H1 (cell line): ENCODE measurements around the gene ERH. TPM values are rescaled to one million over a fixed set of nuclear protein-coding genes. Genes with fewer than 3 reads are reported as not detected.

Experiments used
- CTCF ChIA-PET: fragments of 300-600 bp; sonication (Branson Sonifier 250); formaldehyde crosslinking; loops from one replicate; lab custom pipeline; 2021; ENCODE audit not compliant: partially characterized antibody; lab: Charles Lee
- POLR2A ChIA-PET: fragments of 300-600 bp; sonication (Branson Sonifier 250); formaldehyde crosslinking; loops from one replicate; lab custom pipeline; 2021; ENCODE audit warnings: inconsistent platforms; ENCODE audit not compliant: partially characterized antibody; lab: Charles Lee
- DNase-seq, 2 experiments: peaks; one replicate each; pipeline versions ENCODE4 v3.0.0 to v3.0.0-alpha.2; 2010 to 2022; ENCODE audit warnings: low spot score in 2 of 2, low read depth in 1 of 2, mixed read lengths in 1 of 2
- FAIRE-seq: peaks from 2 replicates; lab custom pipeline; 2011; peaks lifted over from hg19 to GRCh38; lab: Jason Lieb, UNC
- H2AFZ ChIP-seq: 2 replicates; pipeline ENCODE4 v1.8.1; 2012; ENCODE audit warnings: low read length, inconsistent platforms
- H2AK5ac ChIP-seq: 2 replicates; pipeline ENCODE4 v1.6.1; 2013; ENCODE audit warnings: low read depth, low read length
- H2BK120ac ChIP-seq: replicated peaks from 2 replicates; pipeline ENCODE3; 2013; ENCODE audit warnings: low read depth, low read length, inconsistent platforms
- H2BK12ac ChIP-seq: 2 replicates; pipeline ENCODE4 v1.6.1; 2013; ENCODE audit warnings: low read depth, low read length
- H2BK15ac ChIP-seq: 2 replicates; pipeline ENCODE4 v1.6.1; 2013; ENCODE audit warnings: low read length
- H2BK20ac ChIP-seq: 2 replicates; pipeline ENCODE4 v1.6.1; 2013; ENCODE audit warnings: low read length
- H2BK5ac ChIP-seq: 2 replicates; pipeline ENCODE4 v1.6.1; 2013; ENCODE audit warnings: low read depth, low read length
- H3K14ac ChIP-seq: 2 replicates; pipeline ENCODE4 v1.6.1; 2013; ENCODE audit warnings: inconsistent platforms; ENCODE audit not compliant: insufficient read length
- H3K18ac ChIP-seq: 2 replicates; pipeline ENCODE4 v1.6.1; 2013; ENCODE audit warnings: low read length; ENCODE audit errors: extremely low read depth
- H3K23ac ChIP-seq: 2 replicates; pipeline ENCODE4 v1.6.1; 2013; ENCODE audit warnings: inconsistent platforms; ENCODE audit not compliant: insufficient read length
- H3K23me2 ChIP-seq: 2 replicates; pipeline ENCODE4 v1.6.1; 2013; ENCODE audit warnings: low read depth, low read length
- H3K27ac ChIP-seq: 2 replicates; pipeline ENCODE4 v1.6.1; 2011; ENCODE audit warnings: low read depth, low read length, inconsistent platforms
- H3K27me3 ChIP-seq, 4 experiments: replicated peaks in 1 of 4; 1 replicate in 1 of 4; 2 replicates in 3 of 4; pipeline versions ENCODE4 v1.6.1 to v1.8.1; 2011 to 2013; ENCODE audit warnings: low read length in 3 of 4, mild to moderate bottlenecking in 3 of 4, inconsistent platforms in 2 of 4, mixed read lengths in 2 of 4, moderate library complexity in 1 of 4; ENCODE audit not compliant: control insufficient read depth in 3 of 4, insufficient read depth in 3 of 4; ENCODE audit errors: extremely low read depth in 1 of 4
- H3K36me3 ChIP-seq, 4 experiments: 2 replicates each; pipeline versions ENCODE4 v1.6.1 to v1.8.1; 2011 to 2013; ENCODE audit warnings: mild to moderate bottlenecking in 4 of 4, low read length in 3 of 4, moderate library complexity in 2 of 4, control low read depth in 1 of 4, inconsistent platforms in 1 of 4; ENCODE audit not compliant: insufficient read depth in 4 of 4, control insufficient read depth in 2 of 4
- H3K4ac ChIP-seq: replicated peaks from 2 replicates; pipeline ENCODE3; 2013; ENCODE audit warnings: low read length, low read depth, mixed read lengths, inconsistent platforms; ENCODE audit not compliant: insufficient read length
- H3K4me1 ChIP-seq, 4 experiments: replicated peaks in 1 of 4; 1 replicate in 1 of 4; 2 replicates in 3 of 4; pipeline versions ENCODE4 v1.6.1 to v1.8.1; 2011 to 2013; ENCODE audit warnings: low read length in 3 of 4, inconsistent platforms in 2 of 4, mixed read lengths in 1 of 4; ENCODE audit not compliant: insufficient read depth in 4 of 4, control insufficient read depth in 3 of 4
- H3K4me2 ChIP-seq, 2 experiments: 2 replicates each; pipeline versions ENCODE4 v1.6.1 to v1.8.1; 2011 to 2013; ENCODE audit warnings: low read depth in 2 of 2, low read length in 2 of 2, control low read depth in 1 of 2, inconsistent platforms in 1 of 2, mild to moderate bottlenecking in 1 of 2; ENCODE audit not compliant: insufficient read depth in 1 of 2
- H3K4me3 ChIP-seq, 4 experiments: fragments of 200-600, 300-600 bp in 1 of 4; sonication (generic), shearing (Covaris generic), sonication (Bioruptor Twin) in 1 of 4; 2 replicates each; pipeline versions ENCODE4 v1.5.1 to v1.8.1; 2011 to 2016; ENCODE audit warnings: low read length in 4 of 4, low read depth in 3 of 4, control low read depth in 2 of 4, inconsistent platforms in 2 of 4, mild to moderate bottlenecking in 2 of 4, mixed read lengths in 1 of 4, moderate library complexity in 1 of 4; ENCODE audit not compliant: insufficient read depth in 2 of 4; ENCODE audit errors: extremely low read depth in 1 of 4
- H3K56ac ChIP-seq: replicated peaks from 2 replicates; pipeline ENCODE3; 2013; ENCODE audit warnings: low read depth, mild to moderate bottlenecking, mixed read lengths, low read length, inconsistent platforms; ENCODE audit not compliant: insufficient read length
- H3K79me1 ChIP-seq: 2 replicates; pipeline ENCODE4 v1.6.1; 2013; ENCODE audit warnings: low read depth, low read length, control low read depth
- H3K79me2 ChIP-seq, 2 experiments: 2 replicates each; pipeline versions ENCODE4 v1.6.1 to v1.8.1; 2012 to 2013; ENCODE audit warnings: low read length in 2 of 2, mild to moderate bottlenecking in 2 of 2, inconsistent platforms in 1 of 2; ENCODE audit not compliant: insufficient read depth in 2 of 2, control insufficient read depth in 1 of 2
- H3K9ac ChIP-seq, 4 experiments: replicated peaks in 1 of 4; 1 replicate in 1 of 4; 2 replicates in 3 of 4; pipeline versions ENCODE4 v1.6.1 to v1.8.1; 2011 to 2013; ENCODE audit warnings: low read depth in 3 of 4, low read length in 3 of 4, control low read depth in 2 of 4, mild to moderate bottlenecking in 2 of 4, moderate library complexity in 2 of 4, inconsistent platforms in 1 of 4; ENCODE audit errors: extremely low read depth in 1 of 4
- H3K9me3 ChIP-seq, 2 experiments: 2 replicates each; pipeline versions ENCODE4 v1.6.1 to v1.8.1; 2012 to 2013; ENCODE audit warnings: mild to moderate bottlenecking in 2 of 2, moderate library complexity in 2 of 2, control low read depth in 1 of 2, inconsistent platforms in 1 of 2, low read depth in 1 of 2, low read length in 1 of 2, mixed read lengths in 1 of 2; ENCODE audit not compliant: insufficient read depth in 2 of 2
- H4K20me1 ChIP-seq, 2 experiments: replicated peaks in 1 of 2; 2 replicates each; pipeline versions ENCODE3 to v1.8.1; 2011 to 2013; ENCODE audit warnings: inconsistent platforms in 2 of 2, low read length in 2 of 2, mild to moderate bottlenecking in 1 of 2; ENCODE audit not compliant: insufficient read depth in 2 of 2, control insufficient read depth in 1 of 2
- H4K5ac ChIP-seq: 2 replicates; pipeline ENCODE4 v1.6.1; 2013; ENCODE audit warnings: low read length, low read depth, mixed read lengths, inconsistent platforms; ENCODE audit not compliant: insufficient read length
- H4K8ac ChIP-seq: 2 replicates; pipeline ENCODE4 v1.8.0; 2013; ENCODE audit warnings: mild to moderate bottlenecking, moderate library complexity, low read length, inconsistent platforms; ENCODE audit not compliant: insufficient read depth; ENCODE audit errors: extremely low read depth
- H4K91ac ChIP-seq: replicated peaks from 2 replicates; pipeline ENCODE3; 2013; ENCODE audit warnings: low read length, mixed read lengths, inconsistent platforms; ENCODE audit not compliant: insufficient read length
- CEBPB ChIP-seq: IDR thresholded peaks from 2 replicates; pipeline ENCODE4 v1.6.1; 2012; ENCODE audit warnings: low read depth, low read length
- TAF7 ChIP-seq: optimal IDR thresholded peaks from 2 replicates; pipeline ENCODE3; 2011; ENCODE audit warnings: low read depth, mild to moderate bottlenecking, inconsistent platforms, low read length, moderate library complexity, borderline replicate concordance
- WGBS, 2 experiments: shearing (Covaris generic) in 1 of 2; methylation state at CpG; one replicate each; pipeline versions ENCODE4 v1.1.6 to v1.1.7; 2013 to 2015; ENCODE audit warnings: low lambda C conversion rate in 2 of 2, mixed read lengths in 2 of 2, inconsistent platforms in 1 of 2, low coverage in 1 of 2, missing lambda C conversion rate in 1 of 2; ENCODE audit not compliant: insufficient replicate concordance in 2 of 2, insufficient coverage in 1 of 2, insufficient read length in 1 of 2; ENCODE audit errors: extremely low coverage in 1 of 2, missing lambda C conversion rate in 1 of 2; 5-methylcytosine and 5-hydroxymethylcytosine counted together
- polyA plus RNA-seq, 7 experiments: library from polyadenylated mRNA; depleted of rRNA in 3 of 7; stranded (reverse) in 5 of 7; unstranded in 2 of 7; fragments of >200 nt in 5 of 7; fragments of 200-250 nt in 2 of 7; gene quantifications; 1 replicate in 5 of 7; 2 replicates in 1 of 7; 4 replicates in 1 of 7; pipeline versions ENCODE4 v1.2.1 to v1.2.3, GENCODE V29; 2011 to 2013; ENCODE audit warnings: missing spikeins in 2 of 7, mixed read lengths in 2 of 7
- total RNA-seq: library from RNA; stranded (reverse); fragmentation: NEBNext Ultra II Directional; extraction: Animal tissue kit (Norgen Biotek cat#: 25700); gene quantifications from 2 replicates; pipeline ENCODE4 v1.2.1, GENCODE V29; 2021

The ERH gene
- total and polyA plus RNA-seq, 2 of the 8 experiments (the other 6 are each of a cell fraction or from before 2014, with no cell fraction given), result 329 to 454 TPM

GRCh38 chr14:69353168-69353567, 44.9 kb downstream of the ERH start:
- Histone ChIP-seq H3K4me2 (no peak overlapping the region), H3K9ac (no peak overlapping the region), H4K20me1 (peaks cover 0 to 1% of the 10 kb centered on the region in 2 experiments), H4K91ac (no peak overlapping the region), H4K8ac (no peak overlapping the region), H3K4ac (no peak overlapping the region), H3K23ac (no peak overlapping the region), H4K5ac (no peak overlapping the region), H3K23me2 (no peaks in the 10 kb centered on the region), H3K4me3 (no peak overlapping the region), H2BK15ac (no peak overlapping the region), H3K27ac (no peak overlapping the region), H3K56ac (no peak overlapping the region), H3K79me1 (no peaks in the 10 kb centered on the region; the same call in 1 of the 2 replicates), H3K9me3 (no peaks in the 10 kb centered on the region), H3K4me1 (peaks cover 0 to 6% (median 2%) of the 10 kb centered on the region in 4 experiments; a peak in 4 of 7 replicates), H3K14ac (no peak overlapping the region), H2BK120ac (no peak overlapping the region), H2BK5ac (no peak overlapping the region), H3K36me3 (no peaks in the 10 kb centered on the region), H2AK5ac (no peak overlapping the region), H3K18ac (no peak overlapping the region), H3K79me2 (no peaks in the 10 kb centered on the region), H2BK12ac (no peak overlapping the region; the same call in 1 of the 2 replicates), H2BK20ac (no peak overlapping the region), H3K27me3 (no peaks in the 10 kb centered on the region), H2AFZ (no peak overlapping the region)
- ChIA-PET CTCF (interaction anchor here (1.2 to 9.8 kb wide), 3 partner anchors 9 to 111 kb away, joined by 3 to 78 read pairs (median 15); no protein-coding TSS in a partner anchor), POLR2A (no interaction called here)
- no peak for FAIRE-seq
- no peak for TF ChIP-seq CEBPB
- TF ChIP-seq TAF7, result no peak
- 98% methylated on average over 3 of the region's 3 CpGs; no CpG with 5 or more reads in 1 of the 2 experiments for WGBS, 2 experiments
- no peak for DNase-seq
